KMS-11 (cell line): Measurements from ENCODE around the gene ST6GALNAC1.

Experiments used
- H2AFZ ChIP-seq: fragments of 200-600 bp; sonication (generic); 2 replicates; pipeline ENCODE4 v1.6.1; 2016; ENCODE audit warnings: antibody characterized with exemption, mixed run types, low read depth
- H3K27ac ChIP-seq: fragments of 200-600 bp; sonication (generic); 2 replicates; pipeline ENCODE4 v1.6.1; 2016; ENCODE audit warnings: mild to moderate bottlenecking, mixed run types
- H3K27me3 ChIP-seq: fragments of 200-600 bp; sonication (generic); 2 replicates; pipeline ENCODE4 v1.6.1; 2017; ENCODE audit warnings: mild to moderate bottlenecking, low read depth, mixed run types, moderate library complexity; ENCODE audit not compliant: insufficient read depth
- H3K36me3 ChIP-seq: fragments of 200-600 bp; sonication (generic); 2 replicates; pipeline ENCODE4 v1.6.1; 2017; ENCODE audit warnings: mild to moderate bottlenecking, mixed run types; ENCODE audit not compliant: insufficient read depth
- H3K4me1 ChIP-seq: fragments of 200-600 bp; sonication (generic); 2 replicates; pipeline ENCODE4 v1.6.1; 2016; ENCODE audit warnings: mild to moderate bottlenecking, low read depth, mixed run types; ENCODE audit not compliant: poor library complexity, severe bottlenecking
- H3K4me2 ChIP-seq: fragments of 200-600 bp; sonication (generic); 2 replicates; pipeline ENCODE4 v1.7.0; 2016; ENCODE audit warnings: mild to moderate bottlenecking, mixed run types
- H3K4me3 ChIP-seq: fragments of 200-600 bp; sonication (generic); IDR thresholded peaks from 2 replicates; pipeline ENCODE4 v1.6.1; 2017; ENCODE audit warnings: low read depth, low read length, mixed read lengths; ENCODE audit not compliant: insufficient read depth
- H3K79me2 ChIP-seq: fragments of 200-600 bp; sonication (generic); 2 replicates; pipeline ENCODE4 v1.6.1; 2016; ENCODE audit warnings: low read depth, mixed run types; ENCODE audit not compliant: insufficient read depth
- H3K9ac ChIP-seq: fragments of 200-600 bp; sonication (generic); 2 replicates; pipeline ENCODE4 v1.6.1; 2016; ENCODE audit warnings: mild to moderate bottlenecking, mixed run types
- H4K20me1 ChIP-seq: fragments of 200-600 bp; sonication (generic); 2 replicates; pipeline ENCODE4 v1.6.1; 2016; ENCODE audit warnings: mild to moderate bottlenecking, mixed run types; ENCODE audit not compliant: insufficient read depth
- TF ChIP-seq, protein P1 (sequence below): fragments of 200-600 bp; sonication (generic); conservative IDR thresholded peaks from 2 replicates; pipeline ENCODE4 v1.6.1; 2017; ENCODE audit warnings: low read depth, mild to moderate bottlenecking, antibody characterized with exemption, low read length, moderate library complexity, mixed read lengths

Gene ST6GALNAC1

GRCh38 chr17:76667491-76667755 is 23.9 kb upstream of the ST6GALNAC1 start:
- H3K4me1 ChIP-seq = peaks cover 8% of the 10 kb centered on the region
- no peak overlapping the region for H3K4me3 ChIP-seq
- H3K4me2 ChIP-seq = no peak overlapping the region
- H4K20me1 ChIP-seq = no peaks in the 10 kb centered on the region
- no peaks in the 10 kb centered on the region for H3K27me3 ChIP-seq
- H3K79me2 ChIP-seq = no peaks in the 10 kb centered on the region
- TF ChIP-seq, protein P1, sequence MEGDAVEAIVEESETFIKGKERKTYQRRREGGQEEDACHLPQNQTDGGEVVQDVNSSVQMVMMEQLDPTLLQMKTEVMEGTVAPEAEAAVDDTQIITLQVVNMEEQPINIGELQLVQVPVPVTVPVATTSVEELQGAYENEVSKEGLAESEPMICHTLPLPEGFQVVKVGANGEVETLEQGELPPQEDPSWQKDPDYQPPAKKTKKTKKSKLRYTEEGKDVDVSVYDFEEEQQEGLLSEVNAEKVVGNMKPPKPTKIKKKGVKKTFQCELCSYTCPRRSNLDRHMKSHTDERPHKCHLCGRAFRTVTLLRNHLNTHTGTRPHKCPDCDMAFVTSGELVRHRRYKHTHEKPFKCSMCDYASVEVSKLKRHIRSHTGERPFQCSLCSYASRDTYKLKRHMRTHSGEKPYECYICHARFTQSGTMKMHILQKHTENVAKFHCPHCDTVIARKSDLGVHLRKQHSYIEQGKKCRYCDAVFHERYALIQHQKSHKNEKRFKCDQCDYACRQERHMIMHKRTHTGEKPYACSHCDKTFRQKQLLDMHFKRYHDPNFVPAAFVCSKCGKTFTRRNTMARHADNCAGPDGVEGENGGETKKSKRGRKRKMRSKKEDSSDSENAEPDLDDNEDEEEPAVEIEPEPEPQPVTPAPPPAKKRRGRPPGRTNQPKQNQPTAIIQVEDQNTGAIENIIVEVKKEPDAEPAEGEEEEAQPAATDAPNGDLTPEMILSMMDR = no peak
- no peak overlapping the region for H3K9ac ChIP-seq
- no peak overlapping the region for H2AFZ ChIP-seq
- no peaks in the 10 kb centered on the region for H3K36me3 ChIP-seq
- no peak overlapping the region for H3K27ac ChIP-seq

GRCh38 chr17:76660656-76661042 is 17.1 kb upstream of the ST6GALNAC1 start:
- peaks cover 7% of the 10 kb centered on the region for H3K4me1 ChIP-seq
- H3K36me3 ChIP-seq = no peaks in the 10 kb centered on the region
- H3K79me2 ChIP-seq = no peaks in the 10 kb centered on the region
- no peak overlapping the region for H3K4me3 ChIP-seq
- TF ChIP-seq, protein P1 = no peak
- no peaks in the 10 kb centered on the region for H4K20me1 ChIP-seq
- no peak overlapping the region for H3K9ac ChIP-seq
- no peak overlapping the region for H3K27ac ChIP-seq
- H2AFZ ChIP-seq = no peak overlapping the region
- no peaks in the 10 kb centered on the region for H3K27me3 ChIP-seq
- H3K4me2 ChIP-seq = no peak overlapping the region

DNA sequence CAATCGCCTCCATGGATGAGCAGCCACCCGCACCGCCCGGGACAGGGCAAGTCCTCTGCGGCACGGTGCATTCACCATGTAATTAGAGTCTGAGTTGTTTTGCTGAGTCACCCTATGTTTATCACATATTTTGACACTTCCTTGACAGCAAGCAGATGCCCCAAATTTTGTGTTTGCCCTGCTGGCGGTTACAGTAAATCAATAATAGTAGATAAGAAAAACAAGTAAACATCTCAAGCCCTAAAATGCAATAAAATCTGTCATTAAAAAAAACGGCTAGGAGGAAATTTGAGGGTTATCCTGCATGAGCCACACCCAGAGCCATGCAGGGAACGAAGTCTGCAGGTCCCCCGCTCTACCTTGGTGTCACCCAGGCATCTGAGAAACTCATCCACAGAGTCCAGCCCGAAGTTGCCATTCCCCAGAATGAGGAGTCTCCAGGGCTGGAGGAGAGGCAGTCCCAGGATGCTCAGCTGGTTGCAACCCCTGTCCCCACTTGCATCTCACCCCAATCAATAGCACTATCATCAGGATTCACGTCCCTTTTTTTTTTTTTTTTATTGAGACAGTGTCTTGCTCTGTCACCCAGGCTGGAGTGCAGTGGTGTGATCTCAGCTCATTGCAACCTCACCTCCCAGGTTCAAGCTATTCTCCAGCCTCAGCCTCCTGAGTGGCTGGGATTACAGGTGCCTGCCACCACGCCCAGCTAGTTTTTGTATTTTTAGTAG is 16.5 kb upstream of the ST6GALNAC1 start:
- Histone ChIP-seq H3K27me3 (no peaks in the 10 kb centered on the region), H3K9ac (no peak overlapping the region), H3K79me2 (no peaks in the 10 kb centered on the region), H3K36me3 (no peaks in the 10 kb centered on the region), H3K4me2 (no peak overlapping the region), H3K4me1 (peaks cover 7% of the 10 kb centered on the region), H3K4me3 (no peak overlapping the region), H2AFZ (peak overlapping the region; percentile 41; the same call in 1 of the 2 replicates), H4K20me1 (no peaks in the 10 kb centered on the region), H3K27ac (no peak overlapping the region)
- TF ChIP-seq, protein P1 = no peak

- H3K36me3 ChIP-seq = no peaks in the 10 kb centered on the region
- no peak overlapping the region for H3K27ac ChIP-seq
- no peak overlapping the region for H2AFZ ChIP-seq
- no peaks in the 10 kb centered on the region for H4K20me1 ChIP-seq
- peaks cover 7% of the 10 kb centered on the region for H3K4me1 ChIP-seq
- H3K4me3 ChIP-seq = no peak overlapping the region
- TF ChIP-seq, protein P1 = no peak
- H3K9ac ChIP-seq = no peak overlapping the region
- no peaks in the 10 kb centered on the region for H3K79me2 ChIP-seq
- H3K27me3 ChIP-seq = no peaks in the 10 kb centered on the region
- H3K4me2 ChIP-seq = no peak overlapping the region
These were observed 14.7 kb upstream of the ST6GALNAC1 start for GRCh38 chr17:76658242-76658662.
